HG03565 (cell line): ENCODE results near the gene ADAMTS2.

ENCODE experiments used
- ATAC-seq: cut with Tn5 transposase; IDR thresholded peaks from one replicate; pipeline ENCODE4 v1.9.1; 2021; ENCODE audit warnings: mild to moderate bottlenecking, moderate library complexity; ENCODE audit not compliant: unreplicated experiment

Gene ADAMTS2

GRCh38 chr5:179258001-179258921 is 87.0 kb downstream of the ADAMTS2 start:
- no peak for ATAC-seq

- no peak for ATAC-seq
Observed at GRCh38 chr5:179257176-179257682, 88.0 kb downstream of the ADAMTS2 start.

DNA sequence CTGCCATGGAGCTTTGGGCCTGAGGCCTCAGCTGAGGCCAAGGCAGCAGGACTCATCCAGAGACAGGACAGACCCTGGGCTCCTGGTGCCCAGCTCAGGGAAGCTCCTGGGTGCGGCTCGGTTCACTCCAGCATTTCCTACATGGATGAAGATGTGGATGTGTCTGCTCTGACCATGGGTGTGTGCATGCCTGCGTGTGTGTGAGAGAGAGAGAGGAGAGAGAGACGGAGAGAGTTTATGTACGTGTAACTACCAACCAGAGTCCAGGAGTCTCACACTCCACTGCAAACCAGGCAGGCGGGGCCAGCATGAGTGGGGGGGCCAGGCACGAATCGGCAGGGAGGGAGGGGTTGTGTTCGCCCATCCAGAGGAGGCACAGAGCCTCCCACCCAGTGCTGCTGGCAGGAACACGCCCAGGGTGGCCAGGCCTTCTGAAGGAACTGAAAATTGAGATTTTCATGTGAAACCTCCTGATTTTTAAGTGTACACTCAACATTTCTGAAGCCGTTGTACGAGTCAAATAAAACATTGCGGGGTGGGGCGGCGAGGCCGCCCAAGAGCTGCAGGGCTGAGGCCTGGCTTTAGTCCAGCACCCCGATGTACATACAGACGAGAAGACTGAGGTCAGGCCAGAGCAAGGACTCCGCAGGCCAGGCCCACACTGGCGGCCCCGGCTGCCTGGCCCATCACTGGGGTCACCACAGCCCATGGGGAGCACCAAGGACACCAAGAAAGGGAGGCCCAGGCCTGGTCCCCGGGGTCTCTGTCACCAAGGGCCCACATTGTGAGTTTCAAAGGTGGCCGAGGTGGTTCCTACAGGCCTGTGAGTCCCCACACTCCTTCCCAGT is 88.7 kb downstream of the ADAMTS2 start:
- ATAC-seq, result no peak

DNA sequence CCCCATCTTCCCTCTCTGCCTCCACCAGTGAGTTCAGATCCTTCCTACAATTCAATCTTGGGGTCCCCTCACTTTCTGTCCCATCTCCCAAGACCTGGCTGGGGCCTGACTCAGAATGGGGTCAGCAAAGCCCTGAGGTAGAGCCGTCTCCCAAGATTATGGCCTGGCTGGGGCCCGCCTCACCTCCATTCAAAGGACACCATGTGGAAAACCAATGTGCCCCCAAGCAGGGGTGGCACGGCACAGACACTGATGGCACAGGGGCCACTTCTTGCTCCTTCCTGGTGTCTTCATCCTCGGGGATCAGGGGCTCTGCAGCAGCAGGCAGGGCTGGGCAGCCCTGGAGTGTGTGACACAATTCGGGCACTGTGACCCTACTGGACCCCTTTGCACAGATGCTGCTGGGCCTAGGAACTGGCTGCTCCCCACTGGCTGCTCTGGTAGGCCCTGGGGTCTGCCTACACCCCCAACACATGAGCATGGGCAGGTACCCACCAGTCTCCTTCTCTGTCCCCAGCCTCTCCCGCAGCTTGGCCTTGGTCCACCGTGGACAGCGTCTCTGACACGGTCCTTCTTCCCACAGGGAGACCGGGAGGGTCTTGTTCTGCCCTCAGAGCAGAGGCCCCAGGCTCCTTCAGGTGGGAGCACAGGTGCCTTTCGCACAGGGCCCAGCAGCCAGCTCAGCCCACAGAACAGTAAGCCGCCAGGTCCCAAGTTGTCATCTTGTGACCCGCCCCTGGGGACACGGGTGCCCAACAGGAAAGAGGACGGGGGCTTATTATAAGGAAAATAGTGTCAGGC is 89.5 kb downstream of the ADAMTS2 start:
- ATAC-seq, result no peak

DNA sequence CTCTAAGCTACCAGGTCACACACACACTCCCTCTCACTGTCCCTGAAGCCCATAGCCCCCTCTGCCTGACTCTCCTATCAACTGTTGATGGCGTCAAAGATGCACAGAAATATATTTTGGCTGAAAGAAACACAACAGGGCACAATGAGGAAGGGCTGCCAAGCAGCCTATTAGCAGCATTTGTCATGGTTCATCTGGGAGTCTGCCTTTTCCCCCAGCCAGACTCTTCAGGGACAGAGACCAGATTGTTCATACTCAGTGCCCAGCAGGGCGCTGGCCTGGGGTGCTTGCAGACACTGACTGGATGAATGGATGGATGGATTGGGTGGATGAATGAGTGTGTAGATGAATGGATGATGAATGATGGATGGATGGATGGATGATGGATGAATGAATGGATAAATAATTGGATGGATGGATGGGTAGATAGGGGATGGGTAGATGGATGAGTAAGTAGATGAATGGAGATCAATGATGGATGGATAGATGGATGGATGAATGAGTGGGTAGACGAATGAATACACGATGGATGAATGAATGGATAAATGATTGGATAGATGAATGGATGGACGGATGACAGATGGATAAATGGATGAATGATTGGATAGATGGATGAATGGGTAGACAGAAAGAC is 90.5 kb downstream of the ADAMTS2 start:
- ATAC-seq, result no peak

DNA sequence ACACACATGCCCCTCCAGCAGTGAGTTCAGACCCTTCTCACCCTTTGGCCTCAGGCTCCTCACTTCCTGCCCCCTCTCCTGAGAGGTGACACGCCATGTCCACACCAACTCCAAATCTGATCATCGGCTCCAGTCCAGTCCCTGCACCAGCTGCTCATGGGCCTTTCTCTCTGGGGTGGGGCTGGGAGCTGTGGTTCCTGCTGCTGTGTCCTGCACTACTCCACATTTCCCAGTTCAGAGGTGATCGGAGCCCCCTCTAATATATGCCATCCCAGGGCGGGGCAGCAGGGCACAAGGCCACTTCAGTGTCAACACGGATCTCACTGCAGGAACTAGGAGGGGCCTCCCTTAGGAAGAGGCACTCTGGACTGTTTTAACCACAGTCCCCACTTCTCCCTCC is 91.5 kb downstream of the ADAMTS2 start:
- no peak for ATAC-seq

- no peak for ATAC-seq
Observed at GRCh38 chr5:179251276-179251969, 93.8 kb downstream of the ADAMTS2 start.

- ATAC-seq, result no peak
Observed at GRCh38 chr5:179250561-179251225, 94.6 kb downstream of the ADAMTS2 start.

GRCh38 chr5:179246227-179246626 is 99.0 kb downstream of the ADAMTS2 start:
- no peak for ATAC-seq

- ATAC-seq, result no peak
Observed at GRCh38 chr5:179245031-179245430, 100.2 kb downstream of the ADAMTS2 start.

DNA sequence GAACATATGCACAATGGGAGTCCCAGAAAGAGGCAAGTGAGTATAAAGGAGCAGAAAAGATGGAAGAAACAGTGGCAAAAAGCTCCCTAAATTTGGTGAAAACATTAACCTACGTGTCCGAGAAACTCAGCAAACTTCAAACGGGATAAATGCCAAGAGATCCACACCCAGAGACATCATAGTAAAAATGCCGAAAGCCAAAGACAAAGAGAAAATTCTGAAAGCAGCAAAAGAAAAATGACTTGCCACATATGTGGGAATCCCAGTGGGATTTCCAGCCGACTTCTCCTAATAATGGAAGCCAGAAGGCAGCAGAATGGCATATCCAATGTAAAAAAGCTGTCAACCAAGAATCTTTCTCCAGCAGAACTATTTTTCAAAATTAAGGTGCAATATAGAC is 101.2 kb downstream of the ADAMTS2 start:
- ATAC-seq, result no peak

- no peak for ATAC-seq
Observed at GRCh38 chr5:179243333-179243732, 101.9 kb downstream of the ADAMTS2 start.

- ATAC-seq, result no peak
Observed at GRCh38 chr5:179242676-179243075, 102.6 kb downstream of the ADAMTS2 start.

- ATAC-seq, result no peak
Observed at GRCh38 chr5:179241764-179242370, 103.4 kb downstream of the ADAMTS2 start.

DNA sequence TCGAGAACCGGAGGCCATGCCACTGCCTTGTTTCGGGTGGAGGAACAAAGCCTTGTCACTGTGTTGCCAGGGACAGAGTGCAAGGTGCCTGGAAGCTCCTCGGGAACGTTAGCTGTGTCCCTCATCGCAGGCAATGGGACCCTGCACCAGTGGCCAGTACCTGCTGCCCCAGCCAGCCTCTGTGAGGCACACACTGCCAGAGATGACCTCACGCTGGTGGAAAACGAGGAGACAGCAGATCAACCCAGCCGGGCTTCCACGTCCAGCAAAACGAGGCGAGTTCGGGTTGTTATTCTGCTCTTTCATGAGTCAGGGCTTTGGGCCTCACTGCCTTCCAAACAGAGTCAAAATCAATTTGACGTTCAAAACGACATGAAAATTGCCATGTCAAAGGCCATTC is 104.1 kb downstream of the ADAMTS2 start:
- ATAC-seq, result no peak

GRCh38 chr5:179240561-179240960 is 104.7 kb downstream of the ADAMTS2 start:
- no peak for ATAC-seq

- ATAC-seq, result no peak
Observed at GRCh38 chr5:179239256-179240135, 105.8 kb downstream of the ADAMTS2 start.

DNA sequence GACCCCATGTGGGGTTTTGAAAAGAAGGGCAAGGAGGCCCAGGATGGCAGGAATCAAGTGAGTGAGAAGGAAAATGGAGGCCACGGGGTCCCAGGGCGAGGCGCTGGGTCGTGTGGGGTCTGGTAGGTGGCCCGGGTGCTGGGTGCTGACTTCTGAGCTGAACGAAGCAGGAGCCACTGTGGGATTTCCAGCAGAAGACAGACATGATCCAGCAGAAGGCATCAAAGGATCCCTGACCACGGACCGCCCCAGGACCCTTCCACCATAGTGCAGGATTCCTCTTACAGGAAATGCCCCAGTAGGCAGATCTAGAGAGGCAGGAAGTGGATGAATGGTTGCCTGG is 106.7 kb downstream of the ADAMTS2 start:
- ATAC-seq, result no peak
